GM23338 (cell line): ENCODE measurements around the gene CTTN. TPM values are rescaled to one million over a fixed set of nuclear protein-coding genes. Genes with fewer than 3 reads are reported as not detected.

Experiments
- ATAC-seq: fragments of 200-7000 bp; cut with Tn5 transposase; 3 replicates; pipeline ENCODE4 v1.9.1; 2020
- DNase-seq: peaks from one replicate; pipeline ENCODE4 v3.0.0-alpha.2; 2015; ENCODE audit warnings: low spot score
- H2AFZ ChIP-seq: fragments of 200-600 bp; sonication (generic); 2 replicates; pipeline ENCODE4 v1.8.0; 2016; ENCODE audit warnings: antibody characterized with exemption, mild to moderate bottlenecking, moderate library complexity
- H3F3A ChIP-seq: fragments of 200-600 bp; sonication (generic); replicated peaks from 2 replicates; pipeline ENCODE4 v1.8.0; 2017; ENCODE audit warnings: antibody characterized with exemption, mixed run types, low read depth
- H3K27ac ChIP-seq: fragments of 200-600 bp; sonication (generic); 2 replicates; pipeline ENCODE4 v1.6.1; 2016; ENCODE audit warnings: low read depth
- H3K27me3 ChIP-seq: fragments of 200-600 bp; sonication (generic); 2 replicates; pipeline ENCODE4 v1.8.0; 2016; ENCODE audit warnings: mild to moderate bottlenecking, mixed run types, moderate library complexity; ENCODE audit not compliant: insufficient read depth
- H3K36me3 ChIP-seq: fragments of 200-600 bp; sonication (generic); 2 replicates; pipeline ENCODE4 v1.8.0; 2016; ENCODE audit warnings: mild to moderate bottlenecking; ENCODE audit not compliant: insufficient read depth
- H3K4me1 ChIP-seq: fragments of 200-600 bp; sonication (generic); 2 replicates; pipeline ENCODE4 v1.8.0; 2016; ENCODE audit warnings: mild to moderate bottlenecking, moderate library complexity; ENCODE audit not compliant: insufficient read depth
- H3K4me2 ChIP-seq: fragments of 200-600 bp; sonication (generic); 2 replicates; pipeline ENCODE4 v1.7.1; 2017; ENCODE audit warnings: mixed run types
- H3K4me3 ChIP-seq: fragments of 200-600 bp; sonication (generic); 2 replicates; pipeline ENCODE4 v1.6.1; 2016; ENCODE audit warnings: mixed run types
- H3K79me2 ChIP-seq: fragments of 200-600 bp; sonication (generic); replicated peaks from 2 replicates; pipeline ENCODE4 v1.8.0; 2017; ENCODE audit warnings: mild to moderate bottlenecking; ENCODE audit not compliant: insufficient read depth
- H3K9me2 ChIP-seq: fragments of 200-600 bp; sonication (generic); 2 replicates; pipeline ENCODE4 v1.8.0; 2017; ENCODE audit not compliant: insufficient read depth
- H4K20me1 ChIP-seq: fragments of 200-600 bp; sonication (generic); replicated peaks from 2 replicates; pipeline ENCODE4 v1.8.0; 2017; ENCODE audit warnings: mild to moderate bottlenecking; ENCODE audit not compliant: insufficient read depth
- H3K27ac Mint-ChIP-seq: 2 replicates; pipeline ENCODE4 v1.8.0; 2020; ENCODE audit warnings: inconsistent platforms, mild to moderate bottlenecking, moderate library complexity, mixed read lengths
- H3K27me3 Mint-ChIP-seq: 3 replicates; pipeline ENCODE4 v1.8.0; 2022; ENCODE audit warnings: low read depth, mild to moderate bottlenecking, moderate library complexity, mixed read lengths, inconsistent platforms; ENCODE audit not compliant: insufficient read depth, poor library complexity
- H3K36me3 Mint-ChIP-seq: 3 replicates; pipeline ENCODE4 v1.8.0; 2021; ENCODE audit warnings: low read depth, mild to moderate bottlenecking, inconsistent platforms, moderate library complexity, mixed read lengths
- H3K4me1 Mint-ChIP-seq: 3 replicates; pipeline ENCODE4 v1.8.0; 2020; ENCODE audit warnings: mild to moderate bottlenecking, inconsistent platforms, mixed read lengths
- H3K4me3 Mint-ChIP-seq: 3 replicates; pipeline ENCODE4 v1.8.0; 2021; ENCODE audit warnings: moderate library complexity, mild to moderate bottlenecking, inconsistent platforms, mixed read lengths
- H3K9me3 Mint-ChIP-seq: 3 replicates; pipeline ENCODE4 v1.8.0; 2020; ENCODE audit warnings: moderate library complexity, mild to moderate bottlenecking, inconsistent platforms, mixed read lengths
- EZH2 ChIP-seq: fragments of 200-600 bp; sonication (generic); IDR thresholded peaks from one replicate; pipeline ENCODE4 v1.8.0; 2017; ENCODE audit warnings: antibody characterized with exemption, mild to moderate bottlenecking, low read depth; ENCODE audit not compliant: unreplicated experiment
- EZH2phosphoT487 ChIP-seq: fragments of 200-600 bp; sonication (generic); IDR thresholded peaks from one replicate; pipeline ENCODE4 v1.8.1; 2018; ENCODE audit warnings: antibody characterized with exemption; ENCODE audit not compliant: unreplicated experiment
- JUNB ChIP-seq: IDR thresholded peaks from one replicate; pipeline ENCODE4 v1.6.1; 2016; ENCODE audit warnings: antibody characterized with exemption; ENCODE audit not compliant: unreplicated experiment
- NANOG ChIP-seq: IDR thresholded peaks from 2 replicates; pipeline ENCODE4 v1.6.1; 2016; ENCODE audit warnings: antibody characterized with exemption, borderline replicate concordance
- STAT1 ChIP-seq: IDR thresholded peaks from one replicate; pipeline ENCODE4 v1.6.1; 2016; ENCODE audit warnings: antibody characterized with exemption; ENCODE audit not compliant: unreplicated experiment
- ZNF114 ChIP-seq: fragments of 250-450 bp; sonication (Bioruptor Pico); IDR thresholded peaks from 2 replicates; pipeline ENCODE4 v1.5.0; 2020; ENCODE audit warnings: mild to moderate bottlenecking, moderate library complexity
- ZNF331 ChIP-seq: fragments of 250-450 bp; sonication (Bioruptor Pico); IDR thresholded peaks from 2 replicates; pipeline ENCODE4 v1.5.0; 2020; ENCODE audit warnings: low read depth, mild to moderate bottlenecking, moderate library complexity
- polyA plus RNA-seq: library from polyadenylated mRNA; unstranded; fragments of >200 nt; fragmentation: Nextera tagmentation; extraction: Ambion mirVana; gene quantifications from 2 replicates; pipeline ENCODE4 v1.2.1, GENCODE V29; 2016
- total RNA-seq: library from RNA; depleted of rRNA; stranded (reverse); fragments of >200 nt; shearing (Covaris generic); gene quantifications from 2 replicates; pipeline ENCODE4 v1.2.3, GENCODE V29; 2014
- TF ChIP-seq, protein P1 (sequence below): IDR thresholded peaks from 2 replicates; pipeline ENCODE4 v1.6.1; 2016; ENCODE audit warnings: antibody characterized with exemption
- TF ChIP-seq, protein P2 (sequence below): fragments of 250-450 bp; sonication (Bioruptor Pico); IDR thresholded peaks from 2 replicates; pipeline ENCODE4 v1.5.0; 2020; ENCODE audit warnings: mild to moderate bottlenecking, moderate library complexity

Gene CTTN
- total and polyA plus RNA-seq, 2 experiments from 2014 or later, result 163 to 343 TPM

- Mint-ChIP-seq H3K9me3 (no peaks in the 10 kb centered on the region; the same call in 1 of the 3 replicates), H3K4me3 (no peak overlapping the region), H3K27me3 (peaks cover 17% of the 10 kb centered on the region), H3K36me3 (peaks cover 20% of the 10 kb centered on the region), H3K27ac (no peak overlapping the region), H3K4me1 (peaks cover 15% of the 10 kb centered on the region; the same call in 2 of the 3 replicates)
- Histone ChIP-seq H3K79me2 (no peaks in the 10 kb centered on the region), H3K36me3 (no peaks in the 10 kb centered on the region), H4K20me1 (0 out of 2 replicates have a peak, but pooled peaks cover 3% of the 10 kb centered on the region), H3K4me3 (no peak overlapping the region), H3K9me2 (no peaks in the 10 kb centered on the region), H2AFZ (no peak overlapping the region), H3K27ac (no peak overlapping the region), H3K27me3 (no peaks in the 10 kb centered on the region), H3K4me2 (no peak overlapping the region), H3K4me1 (no peaks in the 10 kb centered on the region), H3F3A (no peaks in the 10 kb centered on the region)
- no peak for ATAC-seq
- DNase-seq, result no peak
- no peak for TF ChIP-seq EZH2
- TF ChIP-seq, protein P1, sequence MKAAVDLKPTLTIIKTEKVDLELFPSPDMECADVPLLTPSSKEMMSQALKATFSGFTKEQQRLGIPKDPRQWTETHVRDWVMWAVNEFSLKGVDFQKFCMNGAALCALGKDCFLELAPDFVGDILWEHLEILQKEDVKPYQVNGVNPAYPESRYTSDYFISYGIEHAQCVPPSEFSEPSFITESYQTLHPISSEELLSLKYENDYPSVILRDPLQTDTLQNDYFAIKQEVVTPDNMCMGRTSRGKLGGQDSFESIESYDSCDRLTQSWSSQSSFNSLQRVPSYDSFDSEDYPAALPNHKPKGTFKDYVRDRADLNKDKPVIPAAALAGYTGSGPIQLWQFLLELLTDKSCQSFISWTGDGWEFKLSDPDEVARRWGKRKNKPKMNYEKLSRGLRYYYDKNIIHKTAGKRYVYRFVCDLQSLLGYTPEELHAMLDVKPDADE, result no peak
- no peak for TF ChIP-seq EZH2phosphoT487
- no peak for TF ChIP-seq ZNF114 (CRISPR knock-in tag)
- no peak for TF ChIP-seq STAT1
- no peak for TF ChIP-seq ZNF331 (CRISPR knock-in tag)
These were observed 76.4 kb downstream of the CTTN start for GRCh38 chr11:70474710-70475109.

GRCh38 chr11:70476669-70477068 lies 78.3 kb downstream of the CTTN start:
- no peak for DNase-seq

More at GRCh38 chr11:70476669-70477068, 78.3 kb downstream of the CTTN start:
- H3K9me2 ChIP-seq, result no peaks in the 10 kb centered on the region
- H3K4me3 Mint-ChIP-seq, result no peak overlapping the region
- H3K4me1 Mint-ChIP-seq, result 0 out of 3 replicates have a peak, but pooled peaks cover under 1% of the 10 kb centered on the region
- TF ChIP-seq ZNF114 (CRISPR knock-in tag), result no peak
- no peak for TF ChIP-seq JUNB
- TF ChIP-seq, protein P2, sequence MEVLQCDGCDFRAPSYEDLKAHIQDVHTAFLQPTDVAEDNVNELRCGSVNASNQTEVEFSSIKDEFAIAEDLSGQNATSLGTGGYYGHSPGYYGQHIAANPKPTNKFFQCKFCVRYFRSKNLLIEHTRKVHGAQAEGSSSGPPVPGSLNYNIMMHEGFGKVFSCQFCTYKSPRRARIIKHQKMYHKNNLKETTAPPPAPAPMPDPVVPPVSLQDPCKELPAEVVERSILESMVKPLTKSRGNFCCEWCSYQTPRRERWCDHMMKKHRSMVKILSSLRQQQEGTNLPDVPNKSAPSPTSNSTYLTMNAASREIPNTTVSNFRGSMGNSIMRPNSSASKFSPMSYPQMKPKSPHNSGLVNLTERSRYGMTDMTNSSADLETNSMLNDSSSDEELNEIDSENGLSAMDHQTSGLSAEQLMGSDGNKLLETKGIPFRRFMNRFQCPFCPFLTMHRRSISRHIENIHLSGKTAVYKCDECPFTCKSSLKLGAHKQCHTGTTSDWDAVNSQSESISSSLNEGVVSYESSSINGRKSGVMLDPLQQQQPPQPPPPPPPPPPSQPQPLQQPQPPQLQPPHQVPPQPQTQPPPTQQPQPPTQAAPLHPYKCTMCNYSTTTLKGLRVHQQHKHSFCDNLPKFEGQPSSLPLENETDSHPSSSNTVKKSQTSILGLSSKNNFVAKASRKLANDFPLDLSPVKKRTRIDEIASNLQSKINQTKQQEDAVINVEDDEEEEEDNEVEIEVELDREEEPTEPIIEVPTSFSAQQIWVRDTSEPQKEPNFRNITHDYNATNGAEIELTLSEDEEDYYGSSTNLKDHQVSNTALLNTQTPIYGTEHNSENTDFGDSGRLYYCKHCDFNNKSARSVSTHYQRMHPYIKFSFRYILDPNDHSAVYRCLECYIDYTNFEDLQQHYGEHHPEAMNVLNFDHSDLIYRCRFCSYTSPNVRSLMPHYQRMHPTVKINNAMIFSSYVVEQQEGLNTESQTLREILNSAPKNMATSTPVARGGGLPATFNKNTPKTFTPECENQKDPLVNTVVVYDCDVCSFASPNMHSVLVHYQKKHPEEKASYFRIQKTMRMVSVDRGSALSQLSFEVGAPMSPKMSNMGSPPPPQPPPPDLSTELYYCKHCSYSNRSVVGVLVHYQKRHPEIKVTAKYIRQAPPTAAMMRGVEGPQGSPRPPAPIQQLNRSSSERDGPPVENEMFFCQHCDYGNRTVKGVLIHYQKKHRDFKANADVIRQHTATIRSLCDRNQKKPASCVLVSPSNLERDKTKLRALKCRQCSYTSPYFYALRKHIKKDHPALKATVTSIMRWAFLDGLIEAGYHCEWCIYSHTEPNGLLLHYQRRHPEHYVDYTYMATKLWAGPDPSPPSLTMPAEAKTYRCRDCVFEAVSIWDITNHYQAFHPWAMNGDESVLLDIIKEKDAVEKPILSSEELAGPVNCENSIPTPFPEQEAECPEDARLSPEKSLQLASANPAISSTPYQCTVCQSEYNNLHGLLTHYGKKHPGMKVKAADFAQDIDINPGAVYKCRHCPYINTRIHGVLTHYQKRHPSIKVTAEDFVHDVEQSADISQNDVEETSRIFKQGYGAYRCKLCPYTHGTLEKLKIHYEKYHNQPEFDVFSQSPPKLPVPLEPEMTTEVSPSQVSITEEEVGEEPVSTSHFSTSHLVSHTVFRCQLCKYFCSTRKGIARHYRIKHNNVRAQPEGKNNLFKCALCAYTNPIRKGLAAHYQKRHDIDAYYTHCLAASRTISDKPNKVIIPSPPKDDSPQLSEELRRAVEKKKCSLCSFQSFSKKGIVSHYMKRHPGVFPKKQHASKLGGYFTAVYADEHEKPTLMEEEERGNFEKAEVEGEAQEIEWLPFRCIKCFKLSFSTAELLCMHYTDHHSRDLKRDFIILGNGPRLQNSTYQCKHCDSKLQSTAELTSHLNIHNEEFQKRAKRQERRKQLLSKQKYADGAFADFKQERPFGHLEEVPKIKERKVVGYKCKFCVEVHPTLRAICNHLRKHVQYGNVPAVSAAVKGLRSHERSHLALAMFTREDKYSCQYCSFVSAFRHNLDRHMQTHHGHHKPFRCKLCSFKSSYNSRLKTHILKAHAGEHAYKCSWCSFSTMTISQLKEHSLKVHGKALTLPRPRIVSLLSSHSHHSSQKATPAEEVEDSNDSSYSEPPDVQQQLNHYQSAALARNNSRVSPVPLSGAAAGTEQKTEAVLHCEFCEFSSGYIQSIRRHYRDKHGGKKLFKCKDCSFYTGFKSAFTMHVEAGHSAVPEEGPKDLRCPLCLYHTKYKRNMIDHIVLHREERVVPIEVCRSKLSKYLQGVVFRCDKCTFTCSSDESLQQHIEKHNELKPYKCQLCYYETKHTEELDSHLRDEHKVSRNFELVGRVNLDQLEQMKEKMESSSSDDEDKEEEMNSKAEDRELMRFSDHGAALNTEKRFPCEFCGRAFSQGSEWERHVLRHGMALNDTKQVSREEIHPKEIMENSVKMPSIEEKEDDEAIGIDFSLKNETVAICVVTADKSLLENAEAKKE, result no peak
- TF ChIP-seq NANOG, result no peak
- TF ChIP-seq STAT1, result no peak
- ATAC-seq, result no peak
- H3K4me1 ChIP-seq, result no peaks in the 10 kb centered on the region
- no peaks in the 10 kb centered on the region for H3K79me2 ChIP-seq
- no peak overlapping the region for H3K4me2 ChIP-seq
- no peaks in the 10 kb centered on the region; the same call in 1 of the 3 replicates for H3K9me3 Mint-ChIP-seq
- H3K27me3 ChIP-seq, result no peaks in the 10 kb centered on the region
- no peaks in the 10 kb centered on the region for H3K36me3 ChIP-seq
- no peak overlapping the region for H2AFZ ChIP-seq
- no peak overlapping the region for H3K4me3 ChIP-seq
- H3K27me3 Mint-ChIP-seq, result peaks cover 19% of the 10 kb centered on the region
- H4K20me1 ChIP-seq, result 0 out of 2 replicates have a peak, but pooled peaks cover 3% of the 10 kb centered on the region
- no peak overlapping the region for H3K27ac ChIP-seq
- no peak overlapping the region for H3K27ac Mint-ChIP-seq
- H3K36me3 Mint-ChIP-seq, result peaks cover 15% of the 10 kb centered on the region
- H3F3A ChIP-seq, result no peaks in the 10 kb centered on the region
